ENCODE results near the gene SLC16A8.
"Not testable (repeated sequence)": the region's sequence is repeated elsewhere in the genome, so short reads cannot be mapped to it uniquely, and the experiment has no call there.

The SLC16A8 gene

DNA sequence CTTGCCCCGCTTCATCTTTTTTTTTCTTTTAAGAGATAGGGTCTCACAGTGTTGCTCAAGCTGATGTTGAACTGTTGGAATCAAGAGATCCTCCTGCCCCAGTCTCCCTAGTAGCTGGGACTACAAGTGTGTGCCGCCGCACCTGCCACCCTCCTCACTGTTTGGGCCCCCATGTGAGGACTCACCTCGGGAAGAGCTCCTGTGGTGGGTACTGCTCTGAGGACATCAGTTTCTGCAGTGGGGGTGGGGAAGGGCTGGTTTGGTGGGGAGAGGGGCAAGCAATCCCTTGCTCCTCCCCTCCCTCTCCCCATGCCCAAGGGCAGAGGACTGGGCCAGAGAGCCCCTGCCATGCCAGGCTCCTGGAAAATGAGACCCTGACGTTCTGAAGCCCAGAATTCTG, 1.5 kb upstream of the SLC16A8 start:
- DNase-seq = no peak

DNA sequence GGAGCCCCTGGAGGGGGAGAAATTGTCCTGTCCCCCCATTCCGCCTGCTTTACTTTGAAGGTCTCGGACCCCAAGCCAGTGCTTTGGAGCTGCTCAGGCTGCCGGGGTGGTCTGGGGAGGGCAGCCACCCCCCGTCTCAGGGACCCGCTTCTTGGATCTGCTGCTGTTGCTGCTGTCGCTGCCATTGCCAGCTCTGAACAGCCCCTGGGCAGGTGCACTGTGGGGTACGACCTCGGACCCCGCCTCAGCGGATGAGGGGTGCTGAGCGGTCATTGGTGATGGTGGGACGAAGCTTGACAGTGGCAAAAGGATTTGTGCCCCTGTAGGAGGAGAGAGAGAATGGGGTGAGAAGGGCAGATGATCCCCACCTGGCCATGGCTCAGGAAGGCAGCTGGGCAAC, 1.1 kb upstream of the SLC16A8 start:
- DNase-seq = no peak

DNA sequence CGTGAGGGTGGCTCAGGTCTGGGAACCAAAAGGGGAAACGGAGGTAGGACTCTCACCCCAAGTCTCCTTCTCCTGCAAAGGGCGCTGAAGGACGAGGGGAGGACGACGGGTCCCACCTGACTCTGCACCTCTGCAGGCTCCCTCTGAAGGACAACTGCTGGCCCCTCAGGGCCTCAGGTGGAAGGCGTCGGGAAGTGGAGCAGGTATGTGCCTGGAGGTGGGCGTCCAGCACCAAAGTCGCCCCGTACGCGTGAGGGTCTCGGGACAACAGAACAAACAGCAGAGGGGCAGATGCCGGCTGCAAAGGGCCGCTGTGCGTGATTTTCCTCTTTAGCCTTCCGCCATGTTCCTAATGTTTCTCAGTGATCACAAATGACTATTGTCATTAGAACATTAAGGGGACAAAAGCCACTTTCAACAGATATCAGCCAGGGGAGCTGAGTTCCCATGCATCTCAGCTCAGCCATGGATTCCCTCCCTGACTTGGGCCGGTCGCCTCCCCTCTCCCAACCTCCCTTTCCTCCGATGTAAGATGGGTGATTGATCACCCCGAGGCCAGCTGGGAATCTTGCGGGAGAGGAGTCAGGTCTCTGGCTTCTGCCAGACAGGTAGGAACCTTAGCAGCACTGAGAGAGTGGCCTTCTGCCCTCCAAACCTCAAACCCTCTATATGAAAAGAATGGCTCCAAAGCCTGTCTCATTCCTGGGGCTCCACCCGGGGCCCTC, 836 bp downstream of the SLC16A8 start:
- no peak for DNase-seq

DNA sequence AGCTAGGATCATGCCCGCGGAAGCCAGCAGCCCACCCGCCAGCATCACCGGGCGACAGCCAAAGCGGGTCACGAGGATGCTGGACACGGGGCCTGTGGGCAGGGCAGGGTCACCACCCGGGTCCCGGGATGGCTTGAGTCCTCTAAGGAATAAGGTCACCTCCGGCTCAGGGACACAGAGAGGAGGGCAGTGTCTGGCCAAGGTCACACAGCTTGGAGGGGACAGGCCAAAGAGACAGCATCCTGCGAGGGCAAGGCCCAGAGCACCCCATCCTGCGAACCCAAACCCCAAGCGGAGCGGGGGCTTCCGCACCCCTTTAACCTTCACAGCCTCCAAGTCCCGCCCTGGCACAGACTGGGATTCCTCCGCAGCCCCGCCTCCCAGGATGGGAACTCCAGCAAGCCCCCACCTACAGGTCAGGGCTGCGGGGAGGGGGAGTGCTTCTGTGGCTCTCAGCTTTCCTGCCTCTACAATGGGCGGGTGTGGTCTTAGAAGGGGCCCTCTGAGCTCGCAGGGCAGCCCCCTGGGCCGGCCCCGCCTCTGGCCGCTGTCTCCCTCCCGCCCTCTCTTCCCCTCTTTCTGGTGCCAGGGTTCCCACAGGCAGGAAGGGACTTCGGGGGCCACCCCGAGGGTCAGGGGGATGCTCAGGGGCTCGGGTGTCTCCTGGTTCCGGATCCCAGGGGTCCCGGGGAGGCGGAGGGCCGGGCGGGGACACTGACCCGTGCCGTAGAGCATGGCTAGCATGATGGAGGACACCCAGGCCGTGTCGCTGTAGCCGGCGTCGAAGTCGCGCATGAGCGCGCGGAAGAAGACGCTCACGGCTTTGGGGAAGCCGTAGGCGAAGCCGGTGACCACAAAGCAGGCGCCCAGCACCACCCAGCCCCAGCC, 1.8 kb downstream of the SLC16A8 start:
- DNase-seq = no peak

DNA sequence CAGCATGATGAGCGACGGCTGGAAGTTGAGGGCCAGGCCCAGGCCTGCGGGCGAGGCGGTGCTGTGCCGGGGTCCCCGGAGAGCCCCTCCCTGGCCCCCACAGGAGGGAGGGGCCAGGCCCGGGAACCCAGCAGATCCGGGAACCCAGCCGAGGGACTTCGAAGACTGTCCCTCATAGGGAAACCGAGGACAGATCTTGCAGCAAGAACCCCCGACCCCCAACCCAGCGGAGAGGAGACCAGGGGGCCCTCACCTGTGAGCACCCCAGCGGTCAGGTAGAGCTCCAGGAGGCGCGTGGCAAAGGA, 2.4 kb downstream of the SLC16A8 start:
- no peak for DNase-seq

DNA sequence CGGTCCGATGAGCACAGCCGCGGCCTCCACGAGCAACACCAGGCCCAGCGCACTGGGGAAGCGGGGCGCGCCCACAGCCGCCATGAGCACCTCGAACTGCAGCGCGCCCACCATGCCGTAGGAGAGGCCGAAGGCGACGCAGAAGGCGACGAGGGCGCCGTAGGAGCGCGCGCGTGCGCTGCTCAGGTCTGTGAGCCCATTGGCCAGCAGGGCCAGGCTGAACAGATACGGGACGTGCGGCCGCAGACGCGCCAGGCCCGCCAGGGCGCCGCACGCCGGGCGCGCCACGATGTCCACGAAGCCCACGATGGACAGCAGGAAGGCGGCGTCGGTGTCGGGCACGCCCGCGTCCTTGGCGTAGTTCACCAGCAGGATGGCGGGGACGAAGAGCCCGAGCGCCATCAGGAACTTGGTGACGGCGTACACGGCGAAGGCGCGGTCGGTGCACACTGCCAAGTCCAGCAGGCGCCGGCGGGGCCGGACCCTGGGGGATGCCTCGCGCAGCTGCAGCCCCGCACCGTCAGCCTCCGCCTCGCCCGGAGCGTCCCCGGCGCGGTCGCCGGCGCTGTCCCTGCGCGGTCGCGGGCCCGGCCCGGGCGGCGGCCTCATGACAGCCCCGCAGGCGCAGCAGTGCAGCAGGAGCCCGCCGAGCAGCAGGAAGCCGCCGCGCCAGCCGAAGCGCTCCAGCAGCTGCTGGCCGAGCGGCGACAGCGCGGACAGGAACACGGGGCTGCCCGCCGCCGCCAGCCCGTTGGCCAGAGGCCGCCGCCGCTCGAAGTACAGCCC, 2.9 kb downstream of the SLC16A8 start:
- no peak for DNase-seq

DNA sequence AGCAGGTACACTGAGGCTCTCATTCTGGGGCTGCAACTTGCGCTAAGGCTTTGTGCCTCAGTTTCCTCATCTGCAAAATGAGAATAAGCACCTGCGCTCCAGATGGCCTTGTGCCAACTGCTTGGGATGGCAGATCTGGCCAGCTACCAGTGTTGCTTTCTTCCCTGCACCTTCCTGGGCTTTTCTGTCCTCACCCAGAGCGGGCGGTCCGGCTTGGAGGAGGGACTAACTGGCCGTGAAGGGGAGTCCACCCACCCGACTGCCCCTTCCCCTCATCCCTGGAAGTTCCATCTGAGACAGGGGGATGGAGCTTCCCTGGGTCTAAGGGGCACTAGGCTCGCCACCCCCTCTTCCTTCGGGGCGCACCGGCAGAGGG, 3.5 kb downstream of the SLC16A8 start:
- no peak for DNase-seq

DNA sequence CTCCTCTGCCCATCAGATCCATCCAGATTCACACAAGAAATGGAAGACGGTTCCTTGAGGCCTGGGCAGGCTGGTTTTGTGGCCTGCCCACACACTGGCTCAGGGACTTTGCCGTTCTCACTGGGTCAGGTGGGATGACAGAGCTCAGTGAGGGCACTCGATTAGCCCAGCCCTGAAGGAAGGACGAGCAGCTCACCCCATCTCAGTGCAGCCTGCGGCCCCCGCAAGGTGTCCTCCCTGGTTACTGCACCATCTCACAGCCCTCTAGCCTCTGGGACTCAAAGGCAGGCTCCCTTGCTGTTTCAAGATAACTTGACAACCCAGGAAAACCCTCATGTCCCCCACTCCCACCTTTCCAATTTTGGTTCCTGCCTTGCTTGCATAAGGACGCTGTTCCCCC, 4.2 kb downstream of the SLC16A8 start:
- no peak for DNase-seq

DNA sequence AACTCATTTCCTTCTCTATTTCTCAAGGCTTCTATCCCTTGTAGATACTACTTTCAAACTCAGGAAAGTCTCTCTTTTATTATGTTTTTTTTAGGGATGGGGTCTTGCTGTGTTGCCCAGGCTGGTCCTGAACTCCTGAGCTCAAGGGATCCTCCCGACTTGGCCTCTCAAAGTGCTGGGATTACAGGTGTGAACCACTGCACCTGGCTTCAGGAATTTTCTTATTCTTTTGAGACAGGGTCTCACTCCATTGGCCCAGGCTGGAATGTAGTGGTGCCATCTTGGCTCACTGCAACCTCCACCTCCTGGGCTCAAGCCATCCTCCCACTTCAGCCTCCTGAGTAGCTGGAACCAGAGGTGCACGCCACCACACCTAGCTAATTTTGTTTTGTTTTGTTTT, 4.8 kb downstream of the SLC16A8 start:
- DNase-seq = not testable (repeated sequence)

DNA sequence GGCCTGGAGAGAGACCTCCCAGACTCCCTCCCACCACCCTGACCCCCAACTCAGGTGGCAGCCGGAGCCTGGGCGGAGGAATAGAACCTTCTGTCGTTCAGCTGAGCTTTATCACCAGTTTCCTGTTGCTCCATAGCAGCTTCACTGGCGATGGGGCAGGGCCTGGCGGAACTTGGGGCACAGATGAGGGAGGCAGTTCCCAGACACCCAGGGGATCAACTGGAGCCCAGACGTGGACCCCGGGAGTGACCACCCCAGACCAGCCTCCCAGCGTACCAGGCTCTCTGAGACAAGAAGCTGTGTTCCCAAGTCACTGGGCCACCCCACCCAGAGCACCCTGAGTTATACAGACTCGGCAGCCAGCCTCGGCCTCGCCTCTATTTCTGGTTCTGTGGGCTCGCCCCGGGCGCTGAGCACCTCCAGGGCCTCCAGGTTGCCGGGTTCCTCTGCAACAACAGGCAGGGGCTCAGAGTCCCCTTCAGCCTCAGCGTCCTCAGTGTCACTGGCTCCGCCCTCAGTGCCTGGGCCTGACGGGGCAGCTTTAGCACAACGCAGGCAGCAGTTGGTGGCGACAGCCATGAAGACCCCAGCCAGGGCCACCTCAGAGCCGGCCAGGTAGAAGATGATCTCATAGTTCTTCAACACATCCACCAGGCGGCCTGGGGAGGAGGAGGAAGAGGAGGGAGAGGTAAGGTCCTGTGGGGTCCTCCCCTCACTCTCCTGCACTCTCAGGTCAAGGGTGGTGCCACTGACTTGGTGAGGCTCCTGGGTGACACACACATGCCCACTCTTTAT, 5.7 kb downstream of the SLC16A8 start:
- DNase-seq = no peak

DNA sequence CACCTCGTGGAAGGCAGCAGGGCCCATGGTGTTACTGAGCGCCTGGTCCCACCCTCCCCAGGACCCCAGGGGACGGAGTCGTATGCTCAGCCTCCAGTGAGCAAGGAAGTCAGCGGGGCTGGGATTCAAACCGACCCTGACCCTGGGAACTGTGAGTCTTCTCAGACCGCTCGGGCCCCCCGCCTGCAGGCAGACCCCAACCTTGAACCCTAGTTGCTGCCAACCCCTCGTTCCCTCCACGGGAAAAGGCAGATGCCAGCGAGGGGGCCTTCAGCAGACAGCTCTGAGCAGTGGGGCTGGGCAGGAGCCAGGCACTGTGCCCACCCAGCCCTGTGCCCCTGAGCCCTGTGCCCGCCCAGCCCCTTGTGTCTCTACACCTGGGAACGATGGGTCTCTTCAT, 6.4 kb downstream of the SLC16A8 start:
- no peak for DNase-seq

DNA sequence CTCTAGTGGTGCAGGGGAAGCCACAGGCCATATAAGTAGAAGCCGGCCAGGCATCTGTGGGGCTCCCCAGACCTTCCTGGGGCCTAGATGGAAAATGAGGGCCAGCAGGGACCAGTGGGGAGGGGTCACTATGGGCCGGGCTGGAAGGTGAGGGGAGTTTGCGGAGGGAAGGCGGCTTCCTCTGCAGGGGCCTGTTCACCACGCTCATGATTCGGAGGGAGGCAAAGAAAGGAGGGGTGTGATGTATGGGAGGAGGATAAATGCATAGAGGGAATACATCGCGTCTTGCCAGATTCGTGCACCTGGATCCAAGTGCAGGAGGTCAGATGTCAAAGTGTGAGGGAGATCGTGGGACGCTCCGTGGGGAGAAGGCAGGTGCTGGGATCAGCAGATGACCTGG, 6.9 kb downstream of the SLC16A8 start:
- no peak for DNase-seq

DNA sequence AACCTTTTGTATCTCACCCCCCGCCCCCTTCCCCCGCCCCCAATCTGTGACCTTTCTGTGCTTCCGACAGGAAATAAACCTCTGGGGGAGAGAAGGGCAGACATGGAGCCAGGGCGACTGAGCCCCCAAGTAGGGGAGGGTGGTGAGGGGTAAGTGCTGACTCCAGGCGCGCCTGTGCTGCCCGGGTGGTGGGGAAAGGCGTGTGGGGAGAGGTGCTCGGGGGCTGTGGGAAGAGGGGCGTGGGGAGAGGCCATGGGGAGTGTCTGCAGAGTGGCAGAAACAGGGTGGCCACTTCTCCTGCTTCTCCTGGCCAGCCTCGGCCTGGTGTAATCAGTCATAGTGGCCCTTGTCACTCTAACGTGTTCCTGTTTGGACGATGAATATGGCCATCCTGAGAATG, 8.0 kb downstream of the SLC16A8 start:
- DNase-seq = no peak

DNA sequence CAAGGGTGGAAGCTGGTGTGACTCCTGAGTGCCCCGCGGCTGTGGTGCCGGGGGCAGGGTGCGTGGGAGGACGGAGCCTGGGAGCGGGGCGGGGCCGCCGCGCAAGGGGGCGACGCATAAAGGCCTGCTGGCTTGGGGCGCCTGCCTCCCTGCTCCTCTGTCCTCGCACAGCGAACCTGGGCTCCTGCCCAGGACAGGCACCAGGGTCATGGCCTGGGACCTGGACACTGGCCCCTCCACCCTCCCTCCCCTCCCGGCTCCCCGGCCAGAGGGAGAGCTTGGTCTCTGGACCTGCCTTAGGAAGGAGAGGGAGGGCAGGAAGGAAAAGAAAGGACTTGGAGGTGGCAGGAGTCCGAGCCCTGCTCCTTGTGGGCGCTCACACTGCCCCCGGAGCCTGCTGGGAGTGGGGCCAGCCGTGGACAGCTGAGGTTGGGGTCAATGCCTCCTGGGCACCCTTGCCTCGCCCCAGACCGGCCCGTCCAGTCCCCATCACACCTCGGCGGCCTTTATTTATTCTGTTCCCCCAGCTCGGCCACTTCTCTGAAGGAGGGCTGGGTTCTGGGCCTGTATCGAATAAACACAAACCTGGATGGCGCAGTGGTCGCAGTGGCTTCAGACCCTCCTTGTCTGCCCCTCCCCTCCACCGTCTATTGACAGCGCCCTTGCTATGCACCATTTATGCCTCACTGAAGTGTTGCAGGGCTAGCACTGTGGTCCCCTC, 8.7 kb downstream of the SLC16A8 start:
- no peak for DNase-seq

DNA sequence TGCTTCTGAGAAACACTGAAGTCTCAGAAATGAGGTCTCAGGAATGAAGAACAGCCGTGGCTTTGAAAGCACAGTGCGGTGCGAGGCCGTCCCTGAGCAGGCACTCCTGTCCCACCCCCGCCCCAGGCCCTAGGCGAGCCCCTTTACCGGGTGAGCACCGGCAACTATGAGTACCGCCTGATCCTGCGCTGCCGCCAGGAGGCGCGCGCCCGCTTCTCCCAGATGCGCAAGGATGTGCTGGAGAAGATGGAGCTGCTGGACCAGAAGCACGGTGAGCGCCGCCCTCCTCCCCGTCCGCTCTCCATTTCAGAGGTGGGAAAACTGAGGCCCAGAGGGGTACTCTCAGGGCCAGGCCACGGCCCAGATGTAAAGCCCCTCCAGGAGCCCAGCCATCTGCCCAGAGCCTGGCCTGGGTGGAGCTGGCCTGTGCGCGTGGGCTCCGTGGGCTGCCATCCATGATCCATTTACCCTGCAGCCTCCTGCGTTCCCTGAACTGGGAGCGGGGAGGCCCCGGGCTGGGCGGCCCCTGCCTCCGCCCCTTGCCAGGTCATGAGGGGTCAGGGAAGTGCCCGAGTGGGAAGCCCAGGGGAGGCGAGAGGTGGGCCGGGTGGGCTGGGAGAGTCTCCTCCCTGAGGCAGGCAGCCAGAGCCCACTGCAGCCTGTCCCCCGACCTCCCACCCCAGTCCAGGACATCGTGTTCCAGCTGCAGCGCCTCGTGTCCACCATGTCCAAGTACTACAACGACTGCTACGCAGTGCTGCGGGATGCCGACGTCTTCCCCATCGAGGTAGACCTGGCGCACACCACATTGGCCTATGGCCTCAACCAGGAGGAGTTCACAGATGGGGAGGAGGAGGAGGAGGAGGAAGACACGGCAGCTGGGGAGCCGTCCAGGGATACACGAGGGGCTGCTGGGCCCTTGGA, 9.5 kb downstream of the SLC16A8 start:
- no peak for DNase-seq

DNA sequence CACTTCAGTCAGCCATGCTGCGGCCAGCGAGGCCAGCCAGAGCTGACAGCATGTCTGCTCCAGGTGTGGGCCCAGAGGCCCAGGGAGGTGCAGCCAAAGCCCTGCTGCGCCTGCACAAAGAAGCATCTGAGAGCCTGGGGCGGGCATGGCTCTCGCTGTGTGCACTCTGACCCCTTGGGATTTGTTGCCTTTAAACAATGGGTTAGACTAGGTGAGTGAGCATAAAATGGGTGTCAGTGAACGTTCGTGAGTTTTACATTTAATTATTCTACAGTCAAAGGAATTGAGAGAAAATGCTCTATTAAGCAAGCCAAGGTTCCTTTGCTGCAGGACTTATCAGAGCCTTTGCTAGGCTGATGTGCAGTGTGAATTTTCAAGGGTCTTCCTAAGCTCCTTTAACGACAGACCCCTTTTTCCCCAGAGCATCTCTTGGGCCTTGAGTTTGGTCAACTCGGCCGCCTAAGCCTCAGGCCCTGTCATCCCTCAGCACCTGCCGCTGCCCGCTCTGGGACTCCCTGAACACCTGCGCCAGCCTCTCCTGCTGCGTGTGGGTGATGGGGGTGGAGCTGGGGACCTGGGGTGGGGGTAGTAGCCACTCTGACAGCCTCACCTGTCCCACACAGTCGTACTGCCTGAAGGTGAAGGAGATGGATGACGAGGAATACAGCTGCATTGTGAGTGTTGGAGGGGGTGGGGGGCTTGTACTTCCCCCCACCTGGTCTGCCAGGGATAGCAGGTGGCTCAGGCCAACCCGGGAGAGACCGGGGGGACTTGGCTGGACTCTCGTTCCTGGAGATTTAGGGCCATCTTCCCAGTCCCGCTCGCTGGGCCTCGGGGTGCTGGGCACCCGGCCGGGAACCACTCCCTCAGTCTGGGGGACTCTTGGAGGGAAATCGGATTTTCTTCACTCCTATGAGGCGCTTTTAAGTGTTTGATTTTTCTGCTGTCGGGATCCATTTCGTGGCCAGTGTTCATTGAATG, 10.5 kb downstream of the SLC16A8 start:
- DNase-seq = no peak

DNA sequence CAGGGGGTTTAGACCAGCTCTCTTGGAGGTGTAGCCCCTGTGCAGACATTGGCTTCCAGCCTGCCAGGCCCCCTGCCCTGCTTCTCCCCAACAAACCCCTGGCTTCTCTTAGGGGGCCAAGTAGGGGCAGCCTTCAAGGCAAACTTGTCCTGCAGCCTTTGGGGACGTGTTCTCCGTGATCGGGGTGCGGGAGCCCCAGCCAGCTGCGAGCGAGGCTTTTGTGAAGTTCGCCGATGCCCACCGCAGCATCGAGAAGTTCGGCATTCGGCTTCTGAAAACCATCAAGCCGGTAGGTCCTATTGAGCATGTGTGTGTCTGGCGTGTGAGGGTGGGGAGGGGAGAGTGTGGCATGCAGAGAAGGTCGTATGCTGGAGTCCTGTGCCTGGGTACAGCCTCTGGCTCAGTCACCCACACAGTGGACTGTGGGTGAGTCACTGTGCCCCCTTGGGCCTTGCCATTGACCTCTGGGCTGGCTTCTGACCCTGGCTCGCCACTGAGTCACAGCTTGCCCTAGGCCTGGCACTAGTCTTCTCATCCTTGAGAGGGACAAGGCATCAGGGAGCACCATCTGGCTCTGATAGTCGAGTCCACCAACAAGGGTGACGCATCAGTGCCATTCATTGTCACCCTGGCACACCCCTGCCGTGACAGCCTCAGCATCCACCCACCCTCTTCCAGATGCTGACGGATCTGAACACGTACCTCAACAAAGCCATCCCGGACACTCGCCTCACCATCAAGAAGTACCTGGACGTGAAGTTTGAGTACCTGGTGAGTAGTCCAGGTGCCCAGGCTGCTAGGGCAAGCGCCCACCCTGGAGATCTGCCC, 11.4 kb downstream of the SLC16A8 start:
- no peak for DNase-seq

DNA sequence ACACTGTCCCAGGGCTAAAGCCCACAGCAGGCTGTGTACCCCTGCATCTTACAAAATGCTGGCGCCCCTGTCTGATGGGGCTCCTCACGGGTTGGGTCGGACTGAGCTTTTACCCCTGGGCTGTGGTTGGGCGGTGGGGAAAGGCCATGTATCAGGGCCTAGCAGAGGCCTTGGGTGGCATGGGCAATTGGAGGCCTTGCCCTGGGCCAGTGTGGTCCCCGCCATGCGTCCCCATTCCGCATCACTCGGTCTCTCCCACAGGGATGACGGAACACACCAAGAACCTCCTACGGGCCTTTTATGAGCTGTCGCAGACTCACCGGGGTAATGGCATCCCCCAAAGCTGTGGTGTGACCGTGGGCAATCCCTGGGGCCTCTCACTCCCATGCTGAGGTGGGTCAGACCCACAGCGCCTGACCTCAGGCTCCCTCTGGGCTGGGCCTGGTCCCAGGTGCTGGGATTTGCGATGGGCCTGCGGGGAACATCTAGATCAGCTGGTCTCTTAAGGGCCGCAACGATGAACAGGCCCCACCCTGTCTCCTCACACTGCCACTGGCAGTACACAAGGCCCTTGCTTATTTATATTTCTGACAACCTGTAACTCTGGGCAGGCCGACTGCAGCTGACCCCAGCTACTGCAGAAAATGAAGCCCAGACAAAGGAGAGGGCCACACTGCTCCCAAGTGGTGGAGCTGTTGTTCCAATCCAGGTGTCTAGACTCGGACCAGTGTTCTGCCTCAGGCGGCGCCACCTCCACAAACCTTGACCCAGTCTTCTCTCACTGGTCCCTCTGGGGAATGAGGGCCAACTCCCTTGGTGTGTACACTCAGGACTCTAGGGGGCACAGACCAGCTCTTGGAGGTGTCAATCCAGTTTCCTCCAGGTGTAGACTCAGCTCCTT, 12.3 kb downstream of the SLC16A8 start:
- DNase-seq = no peak
